Neural progenitor cell (in vitro differentiated cells): Measurements from ENCODE around the gene MAP3K4. TPM values are rescaled to one million over a fixed set of nuclear protein-coding genes. Genes with fewer than 3 reads are reported as not detected.

Experiments
- DNase-seq: peaks from one replicate; pipeline ENCODE4 v3.0.0-alpha.2; 2016; ENCODE audit warnings: low spot score
- H2AFZ ChIP-seq: fragments of 200-600 bp; sonication (generic); replicated peaks from 2 replicates; pipeline ENCODE4 v1.6.1; 2016; ENCODE audit warnings: antibody characterized with exemption
- H3F3A ChIP-seq: fragments of 200-600 bp; sonication (generic); 2 replicates; pipeline ENCODE4 v1.6.1; 2016; ENCODE audit warnings: antibody characterized with exemption, low read depth
- H3K27ac ChIP-seq: fragments of 200-600 bp; sonication (generic); 2 replicates; pipeline ENCODE4 v1.5.1; 2016; ENCODE audit warnings: mild to moderate bottlenecking
- H3K27me3 ChIP-seq: fragments of 200-600 bp; sonication (generic); 2 replicates; pipeline ENCODE4 v1.6.1; 2016; ENCODE audit warnings: mild to moderate bottlenecking, moderate library complexity
- H3K36me3 ChIP-seq: fragments of 200-600 bp; sonication (generic); 2 replicates; pipeline ENCODE4 v1.5.1; 2016
- H3K4me1 ChIP-seq: fragments of 200-600 bp; sonication (generic); 2 replicates; pipeline ENCODE4 v1.6.1; 2016; ENCODE audit warnings: mixed run types
- H3K4me2 ChIP-seq: fragments of 200-600 bp; sonication (generic); 2 replicates; pipeline ENCODE4 v1.6.1; 2016
- H3K4me3 ChIP-seq: fragments of 200-600 bp; sonication (generic); 2 replicates; pipeline ENCODE4 v1.5.1; 2016
- H3K79me2 ChIP-seq: fragments of 200-600 bp; sonication (generic); 2 replicates; pipeline ENCODE4 v1.6.1; 2016; ENCODE audit warnings: low read depth
- H3K9ac ChIP-seq: fragments of 200-600 bp; sonication (generic); 2 replicates; pipeline ENCODE4 v1.6.1; 2016
- H3K9me3 ChIP-seq: fragments of 200-600 bp; sonication (generic); 2 replicates; pipeline ENCODE4 v1.5.1; 2016; ENCODE audit warnings: low read depth
- H4K20me1 ChIP-seq: fragments of 200-600 bp; sonication (generic); 2 replicates; pipeline ENCODE4 v1.6.1; 2016; ENCODE audit warnings: low read depth
- H3K27ac Mint-ChIP-seq: 3 replicates; pipeline ENCODE4 v1.8.0; 2021; ENCODE audit warnings: mixed read lengths
- H3K27me3 Mint-ChIP-seq: 2 replicates; pipeline ENCODE4 v1.8.0; 2022; ENCODE audit warnings: low read depth, mild to moderate bottlenecking, inconsistent platforms, moderate library complexity, mixed read lengths; ENCODE audit not compliant: insufficient read depth
- H3K36me3 Mint-ChIP-seq: 3 replicates; pipeline ENCODE4 v1.8.0; 2021; ENCODE audit warnings: mixed read lengths
- H3K4me1 Mint-ChIP-seq: 3 replicates; pipeline ENCODE4 v1.8.0; 2021; ENCODE audit warnings: mixed read lengths
- H3K4me3 Mint-ChIP-seq: 3 replicates; pipeline ENCODE4 v1.8.0; 2021; ENCODE audit warnings: mild to moderate bottlenecking, moderate library complexity, mixed read lengths
- H3K9me3 Mint-ChIP-seq: 3 replicates; pipeline ENCODE4 v1.8.0; 2020; ENCODE audit warnings: mixed read lengths
- EZH2 ChIP-seq: fragments of 200-600 bp; sonication (generic); IDR thresholded peaks from 2 replicates; pipeline ENCODE4 v1.6.1; 2017; ENCODE audit warnings: antibody characterized with exemption, mild to moderate bottlenecking, moderate library complexity
- EZH2phosphoT487 ChIP-seq: fragments of 200-600 bp; sonication (generic); IDR thresholded peaks from 2 replicates; pipeline ENCODE4 v1.6.1; 2017; ENCODE audit warnings: antibody characterized with exemption
- total RNA-seq: library from RNA; depleted of rRNA; stranded (reverse); fragments of >200 nt; gene quantifications from 2 replicates; pipeline ENCODE4 v1.2.3, GENCODE V29; 2015; ENCODE audit warnings: low replicate concordance
- TF ChIP-seq, protein P1 (sequence below): fragments of 200-600 bp; sonication (generic); IDR thresholded peaks from 2 replicates; pipeline ENCODE4 v1.5.1; 2017; ENCODE audit warnings: antibody characterized with exemption, mild to moderate bottlenecking

Gene MAP3K4
- total RNA-seq, 1 donor from 2014 or later = 59.6 TPM

DNA sequence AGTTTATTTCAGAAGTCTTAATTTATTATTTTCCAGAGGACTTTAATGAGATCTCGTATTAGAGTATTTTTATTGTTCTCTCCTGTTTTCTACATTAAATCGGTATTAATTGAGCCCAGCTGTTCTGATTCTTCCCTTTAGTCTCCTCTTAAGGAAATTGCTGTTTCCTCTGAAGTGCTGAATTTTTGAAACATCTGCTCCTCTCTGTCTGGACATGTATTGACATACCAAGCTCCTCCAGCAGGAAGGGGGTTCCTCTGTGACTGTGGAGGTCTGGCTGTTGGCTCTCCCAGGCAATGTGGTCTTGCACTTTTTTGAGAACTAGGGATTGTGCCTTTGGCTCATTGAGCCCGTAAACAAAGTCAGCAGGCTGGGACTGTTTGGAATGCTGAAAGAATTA, 74.9 kb downstream of the MAP3K4 start:
- H3K4me1 ChIP-seq = no peaks in the 10 kb centered on the region
- no peak for DNase-seq
- H3F3A ChIP-seq = no peaks in the 10 kb centered on the region
- Mint-ChIP-seq H3K27ac (no peak overlapping the region), H3K4me1 (peaks cover 3% of the 10 kb centered on the region), H3K36me3 (peaks cover 22% of the 10 kb centered on the region), H3K9me3 (peaks cover 4% of the 10 kb centered on the region), H3K27me3 (no peaks in the 10 kb centered on the region), H3K4me3 (no peak overlapping the region)
- H3K9me3 ChIP-seq = no peaks in the 10 kb centered on the region
- no peaks in the 10 kb centered on the region for H4K20me1 ChIP-seq
- TF ChIP-seq EZH2phosphoT487 (no peak), EZH2 (no peak)
- TF ChIP-seq, protein P1, sequence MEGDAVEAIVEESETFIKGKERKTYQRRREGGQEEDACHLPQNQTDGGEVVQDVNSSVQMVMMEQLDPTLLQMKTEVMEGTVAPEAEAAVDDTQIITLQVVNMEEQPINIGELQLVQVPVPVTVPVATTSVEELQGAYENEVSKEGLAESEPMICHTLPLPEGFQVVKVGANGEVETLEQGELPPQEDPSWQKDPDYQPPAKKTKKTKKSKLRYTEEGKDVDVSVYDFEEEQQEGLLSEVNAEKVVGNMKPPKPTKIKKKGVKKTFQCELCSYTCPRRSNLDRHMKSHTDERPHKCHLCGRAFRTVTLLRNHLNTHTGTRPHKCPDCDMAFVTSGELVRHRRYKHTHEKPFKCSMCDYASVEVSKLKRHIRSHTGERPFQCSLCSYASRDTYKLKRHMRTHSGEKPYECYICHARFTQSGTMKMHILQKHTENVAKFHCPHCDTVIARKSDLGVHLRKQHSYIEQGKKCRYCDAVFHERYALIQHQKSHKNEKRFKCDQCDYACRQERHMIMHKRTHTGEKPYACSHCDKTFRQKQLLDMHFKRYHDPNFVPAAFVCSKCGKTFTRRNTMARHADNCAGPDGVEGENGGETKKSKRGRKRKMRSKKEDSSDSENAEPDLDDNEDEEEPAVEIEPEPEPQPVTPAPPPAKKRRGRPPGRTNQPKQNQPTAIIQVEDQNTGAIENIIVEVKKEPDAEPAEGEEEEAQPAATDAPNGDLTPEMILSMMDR = no peak
- no peak overlapping the region for H3K4me3 ChIP-seq
- H3K9ac ChIP-seq = no peak overlapping the region
- H3K79me2 ChIP-seq = peaks cover 36% of the 10 kb centered on the region
- H3K4me2 ChIP-seq = no peak overlapping the region
- H3K36me3 ChIP-seq = peaks cover 4% of the 10 kb centered on the region
- H2AFZ ChIP-seq = no peak overlapping the region
- H3K27ac ChIP-seq = no peak overlapping the region
- H3K27me3 ChIP-seq = no peaks in the 10 kb centered on the region

DNA sequence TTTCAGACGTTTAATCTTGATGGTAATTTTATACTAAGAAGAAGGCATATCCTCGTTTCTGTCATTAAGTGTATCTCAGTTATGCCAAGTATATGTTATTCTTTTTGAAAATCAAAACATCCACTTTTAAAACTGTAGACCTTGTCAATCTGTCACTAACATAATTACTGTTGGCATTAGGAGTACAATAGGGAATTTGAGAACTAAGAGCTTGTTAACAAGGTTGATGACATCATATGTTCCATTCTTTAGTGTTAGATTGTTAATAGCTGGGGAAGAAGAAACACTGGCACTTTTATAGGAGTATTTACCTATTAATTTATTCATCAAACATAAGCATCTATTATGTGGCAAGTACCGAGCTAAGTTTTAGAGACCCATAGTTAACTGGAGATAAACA, 76.2 kb downstream of the MAP3K4 start:
- DNase-seq = no peak
- H3K9me3 Mint-ChIP-seq = peaks cover 4% of the 10 kb centered on the region
- Histone ChIP-seq H3K27me3 (no peaks in the 10 kb centered on the region), H3K36me3 (peaks cover 4% of the 10 kb centered on the region), H3K4me2 (no peak overlapping the region), H4K20me1 (no peaks in the 10 kb centered on the region), H3K4me1 (no peaks in the 10 kb centered on the region), H3K4me3 (no peak overlapping the region), H3K27ac (no peak overlapping the region), H3K79me2 (peaks cover 33% of the 10 kb centered on the region), H2AFZ (no peak overlapping the region), H3K9ac (no peak overlapping the region), H3K9me3 (no peaks in the 10 kb centered on the region), H3F3A (no peaks in the 10 kb centered on the region)
- H3K4me1 Mint-ChIP-seq = peaks cover 3% of the 10 kb centered on the region
- H3K4me3 Mint-ChIP-seq = no peak overlapping the region
- no peaks in the 10 kb centered on the region for H3K27me3 Mint-ChIP-seq
- TF ChIP-seq, protein P1 = no peak
- TF ChIP-seq EZH2phosphoT487 = no peak
- no peak for TF ChIP-seq EZH2
- H3K27ac Mint-ChIP-seq = no peak overlapping the region
- peaks cover 18% of the 10 kb centered on the region for H3K36me3 Mint-ChIP-seq

DNA sequence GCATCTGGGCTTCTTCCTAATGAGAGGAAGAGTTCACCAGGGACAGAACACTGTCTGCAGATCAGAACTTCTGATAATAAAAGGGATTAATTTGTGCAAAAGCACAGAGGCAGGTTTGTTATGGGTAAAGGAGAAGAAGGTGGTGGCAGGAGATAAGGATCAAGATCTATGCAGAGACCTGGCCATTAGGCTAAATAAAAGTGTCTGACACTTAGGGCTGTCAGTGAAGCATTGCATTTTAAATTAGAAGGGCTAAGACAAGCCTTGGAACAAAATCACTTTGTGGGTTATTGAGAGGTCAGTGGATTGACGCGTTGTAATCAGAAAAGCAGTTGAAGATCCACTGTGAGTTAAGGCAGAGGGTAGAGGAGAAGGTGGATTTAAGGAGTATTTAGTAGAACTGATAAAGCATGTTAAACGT, 76.8 kb downstream of the MAP3K4 start:
- Mint-ChIP-seq H3K27me3 (no peaks in the 10 kb centered on the region), H3K36me3 (peaks cover 18% of the 10 kb centered on the region), H3K27ac (no peak overlapping the region), H3K4me3 (no peak overlapping the region), H3K4me1 (peaks cover 3% of the 10 kb centered on the region), H3K9me3 (peaks cover 4% of the 10 kb centered on the region)
- Histone ChIP-seq H3K9ac (no peak overlapping the region), H3K79me2 (peaks cover 27% of the 10 kb centered on the region), H3F3A (no peaks in the 10 kb centered on the region), H4K20me1 (no peaks in the 10 kb centered on the region), H3K4me1 (no peaks in the 10 kb centered on the region), H3K9me3 (no peaks in the 10 kb centered on the region), H3K36me3 (peaks cover 4% of the 10 kb centered on the region), H2AFZ (no peak overlapping the region), H3K4me3 (no peak overlapping the region), H3K4me2 (no peak overlapping the region), H3K27me3 (no peaks in the 10 kb centered on the region), H3K27ac (no peak overlapping the region)
- no peak for TF ChIP-seq EZH2
- TF ChIP-seq, protein P1 = no peak
- no peak for TF ChIP-seq EZH2phosphoT487
- no peak for DNase-seq
